GM21723 (cell line): ENCODE data around the gene BBX.

Experiments
- ATAC-seq: cut with Tn5 transposase; IDR thresholded peaks from one replicate; pipeline ENCODE4 v1.9.1; 2021; ENCODE audit warnings: mild to moderate bottlenecking, moderate library complexity; ENCODE audit not compliant: unreplicated experiment

Gene BBX

DNA sequence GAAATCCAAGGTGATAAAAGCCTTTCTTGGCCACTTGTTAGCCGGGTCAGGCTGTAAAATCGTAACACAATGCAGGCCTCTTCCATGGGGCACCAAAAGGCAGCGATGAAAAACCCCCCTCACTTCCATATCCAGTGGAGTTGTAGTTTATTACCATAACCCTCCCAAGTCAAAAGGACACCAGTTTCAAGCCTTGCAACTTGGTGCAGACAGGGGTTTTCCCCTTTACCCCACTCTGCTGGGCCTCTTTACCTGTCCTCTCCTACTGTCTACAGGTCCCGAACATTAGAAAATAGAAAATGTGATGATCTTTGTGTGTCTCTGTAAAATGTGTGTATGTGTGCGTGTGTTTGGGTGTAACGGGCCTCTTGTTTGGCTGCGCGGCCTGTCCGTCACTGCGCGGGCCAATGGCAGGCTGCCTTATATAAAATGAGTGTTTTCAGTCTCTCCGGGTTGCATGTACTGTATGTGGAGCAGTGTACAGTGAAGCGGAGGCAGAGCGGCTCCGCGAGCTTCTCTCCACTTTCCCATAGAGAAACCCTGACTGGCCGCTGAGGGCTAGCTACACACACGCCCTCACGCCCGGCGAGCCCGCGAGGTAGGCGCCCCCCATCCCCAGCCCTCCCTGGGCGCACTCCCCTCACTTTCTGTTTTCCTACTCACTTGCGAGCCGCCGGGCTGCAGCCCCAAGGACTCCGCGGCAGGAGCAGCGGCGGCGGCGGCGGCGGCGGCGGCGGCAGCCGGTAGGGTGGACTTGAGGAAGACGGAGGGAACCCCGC, at the start of gene BBX:
Gene BBX (plus strand): TSS at position 453 of the 779 bp plus-strand sequence. CDS start 187,499 bp downstream, outside the sequence.
- peak; percentile 91 for ATAC-seq

DNA sequence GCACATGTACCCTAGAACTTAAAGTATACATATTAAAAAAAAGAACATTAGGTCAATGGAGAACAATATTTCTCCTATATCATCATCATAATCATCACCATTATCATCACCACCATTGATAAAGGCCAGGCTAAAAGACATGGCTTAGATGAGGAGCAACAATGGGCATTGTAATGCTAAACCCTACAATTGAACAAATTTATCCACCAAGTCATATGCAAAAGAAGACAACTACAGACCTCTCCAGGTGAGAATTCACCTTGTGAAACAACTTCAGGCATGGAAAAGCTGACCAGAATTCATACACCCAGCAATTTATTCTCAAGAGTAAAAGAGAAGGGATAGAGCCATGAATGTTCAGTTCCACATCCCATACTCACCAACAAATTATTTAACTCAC, 46.3 kb upstream of the BBX start:
- no peak for ATAC-seq

DNA sequence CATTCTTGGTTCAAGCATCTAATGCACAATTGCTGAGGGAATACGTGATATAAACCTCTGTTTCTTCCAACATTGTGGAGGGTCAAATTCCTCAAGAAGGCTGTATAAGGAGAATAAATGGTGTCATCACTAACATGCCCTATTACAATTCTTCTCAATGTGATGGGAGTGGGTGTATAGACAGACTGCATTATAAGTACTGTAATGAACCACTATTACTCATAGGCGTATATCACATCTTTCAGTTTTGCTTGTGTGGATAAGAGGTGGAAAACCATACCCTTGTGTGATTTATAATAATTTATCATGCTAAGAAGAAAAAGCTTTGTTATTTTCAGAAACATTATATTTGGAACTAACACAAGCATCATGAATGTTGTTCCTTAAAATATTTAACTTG, 35.3 kb upstream of the BBX start:
- ATAC-seq, result no peak

DNA sequence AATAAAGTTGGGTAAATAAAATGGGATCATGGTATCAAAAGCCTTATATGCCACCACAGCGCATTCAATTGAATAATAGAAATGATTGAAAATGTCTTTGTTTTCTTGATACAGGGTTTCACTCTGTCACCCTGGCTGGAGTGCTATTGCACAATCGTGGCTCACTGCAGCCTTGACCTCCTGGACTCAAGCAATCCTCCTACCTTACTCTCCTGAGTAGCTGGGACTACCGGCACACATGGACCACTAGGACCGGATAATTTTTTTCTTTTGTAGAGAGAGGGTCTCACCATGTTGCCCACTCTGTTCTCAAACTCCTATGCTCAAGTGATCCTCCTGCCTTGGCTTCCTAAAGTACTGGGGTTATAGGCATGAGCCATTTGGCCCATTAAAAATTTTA, 33.8 kb upstream of the BBX start:
- no peak for ATAC-seq

DNA sequence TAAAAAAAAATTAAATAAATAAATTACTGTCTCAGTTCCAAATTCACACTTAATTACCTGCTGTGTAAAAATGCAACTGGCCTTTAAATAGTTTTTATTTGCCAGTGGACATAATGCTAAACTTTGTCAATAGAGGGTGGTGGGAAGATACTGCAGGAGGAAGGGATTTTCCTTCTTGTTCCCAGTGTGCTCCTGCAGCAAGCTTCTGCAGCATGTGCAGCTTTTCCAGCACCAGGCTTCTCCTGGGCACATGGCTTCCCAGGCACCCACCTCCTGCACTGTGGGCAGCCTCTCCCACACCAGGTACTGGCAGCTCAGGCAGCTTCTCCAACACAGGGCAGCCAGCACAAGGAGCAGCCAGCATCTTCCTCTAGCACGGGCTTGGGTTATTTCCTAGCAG, 29.6 kb upstream of the BBX start:
- ATAC-seq, result no peak

DNA sequence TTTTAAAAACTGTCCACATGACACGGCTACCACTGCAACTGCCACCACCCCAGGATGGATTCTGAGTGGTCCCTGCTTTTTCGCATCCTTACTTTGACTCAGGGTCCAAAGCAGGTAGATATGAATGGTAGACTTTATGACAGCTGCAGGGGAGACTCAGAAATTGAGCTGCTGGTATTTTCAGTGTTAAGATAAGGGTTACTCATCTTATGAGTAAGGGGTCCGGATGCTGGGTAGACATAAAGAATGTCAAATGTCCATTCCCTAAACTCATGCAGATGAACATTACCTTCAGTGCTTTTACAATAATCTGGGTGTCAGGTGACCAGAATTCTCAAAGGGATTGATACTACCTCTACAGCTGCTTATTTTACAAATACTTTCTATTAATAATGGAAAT, 25.9 kb upstream of the BBX start:
- no peak for ATAC-seq

DNA sequence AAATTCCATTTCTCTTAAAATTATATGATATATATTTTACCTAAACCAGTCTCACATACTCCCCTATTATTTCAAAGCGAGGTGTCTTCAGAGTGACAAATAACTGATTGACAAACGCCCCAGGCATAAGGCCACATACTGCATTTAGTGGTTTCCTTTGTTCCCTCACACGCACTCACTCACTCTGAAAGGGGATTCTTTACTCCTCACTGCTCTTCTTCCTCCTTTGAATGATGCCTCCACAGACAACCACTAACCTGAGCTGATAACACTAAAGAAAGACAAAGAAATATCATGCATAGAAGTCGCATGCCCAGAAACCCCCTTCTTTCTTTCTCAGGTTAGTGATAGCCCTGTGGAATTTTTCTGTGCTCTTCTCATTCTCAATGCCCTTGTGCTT, 24.1 kb upstream of the BBX start:
- ATAC-seq, result no peak

DNA sequence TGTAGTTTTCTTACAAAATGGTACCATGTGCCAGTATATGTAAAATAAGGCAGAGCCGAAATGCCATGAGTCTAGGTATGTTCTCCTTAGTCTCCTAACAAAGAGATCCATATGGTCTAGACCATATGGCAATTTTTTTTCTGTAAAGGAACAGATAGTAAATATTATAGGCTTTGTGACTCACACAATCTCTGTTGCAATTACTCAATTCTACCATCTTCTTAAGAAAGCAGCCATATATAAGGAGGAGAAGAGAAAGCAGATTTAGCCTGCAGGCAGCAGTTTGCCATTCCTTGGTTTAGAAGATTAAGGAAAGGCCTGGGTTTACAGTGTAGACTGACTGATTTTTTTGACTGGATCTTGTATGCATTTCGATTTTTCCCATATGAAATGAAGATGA, 16.3 kb upstream of the BBX start:
- no peak for ATAC-seq

DNA sequence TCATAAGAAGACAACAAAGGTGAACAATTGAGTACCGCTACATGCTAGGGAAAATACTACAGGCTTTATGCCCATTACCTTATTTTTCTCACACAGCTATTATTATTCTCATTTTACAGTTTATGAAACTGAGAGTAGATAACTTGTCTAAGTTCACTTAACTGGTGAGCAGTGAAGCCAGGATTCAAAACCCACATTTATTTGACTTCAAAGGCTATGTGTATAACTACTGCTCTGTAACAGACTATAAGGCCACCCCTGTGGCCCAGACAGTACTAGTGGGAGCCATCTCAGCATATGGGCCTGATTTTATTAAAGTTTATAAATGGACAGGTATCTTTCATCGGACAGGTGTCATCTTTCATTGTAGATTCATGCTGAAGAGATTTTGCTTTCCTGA, 14.4 kb upstream of the BBX start:
- ATAC-seq, result no peak

DNA sequence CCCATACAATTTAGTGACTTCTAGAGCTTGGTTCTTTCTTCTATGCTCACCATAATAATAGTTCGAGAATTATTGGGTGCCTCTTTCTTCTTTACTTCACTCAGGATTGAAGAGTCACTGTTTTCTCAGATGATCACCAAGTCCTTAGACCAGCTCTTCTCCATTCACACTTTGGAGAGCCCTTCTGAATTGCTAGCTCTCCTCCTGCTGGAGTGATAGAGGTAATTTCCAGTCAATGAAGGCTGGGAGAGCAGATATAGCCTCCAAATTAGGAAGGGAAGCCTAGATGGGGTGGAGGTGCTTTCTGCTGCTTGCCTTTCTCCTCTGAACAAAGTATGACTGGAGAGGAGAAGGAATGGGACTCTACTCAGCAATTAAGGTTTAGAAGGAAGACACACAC, 10.7 kb upstream of the BBX start:
- ATAC-seq, result no peak

DNA sequence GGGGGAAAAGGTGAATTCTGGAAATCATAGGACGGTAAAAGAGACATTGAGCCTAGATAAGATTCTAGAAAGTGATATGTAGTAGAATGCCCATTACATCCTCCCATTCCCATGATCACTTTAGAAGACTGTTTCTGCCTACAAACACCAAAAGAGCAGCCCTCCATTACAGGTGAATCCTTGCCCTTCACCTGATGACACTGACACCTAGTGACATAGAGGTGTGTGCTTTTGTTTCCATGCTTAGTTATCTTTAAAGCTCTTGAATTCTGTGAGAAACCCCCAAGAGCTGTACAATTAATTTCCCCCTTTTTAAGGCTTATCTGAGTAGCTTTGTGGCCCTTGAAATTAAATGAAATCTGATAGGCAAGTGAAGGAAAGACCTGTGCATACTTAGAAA, 8.3 kb upstream of the BBX start:
- ATAC-seq, result no peak

DNA sequence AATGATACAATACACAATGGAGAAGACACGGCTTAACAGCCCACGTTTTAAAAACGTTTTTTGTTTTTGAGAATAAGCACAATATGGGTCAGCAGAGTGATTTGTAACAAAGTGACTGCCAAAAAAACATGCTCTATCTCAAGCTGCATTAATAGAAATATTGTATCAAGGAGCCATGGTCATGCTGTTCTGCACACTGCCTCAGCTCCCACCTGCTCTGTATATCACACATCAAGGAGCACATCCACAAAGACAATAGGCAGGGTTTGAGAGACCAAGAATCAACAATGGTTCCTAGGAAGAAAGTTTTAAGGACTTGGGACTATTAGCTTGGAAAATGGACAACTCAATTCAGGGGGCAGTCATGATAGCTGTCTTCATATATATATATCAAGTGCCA, 6.3 kb upstream of the BBX start:
- no peak for ATAC-seq

DNA sequence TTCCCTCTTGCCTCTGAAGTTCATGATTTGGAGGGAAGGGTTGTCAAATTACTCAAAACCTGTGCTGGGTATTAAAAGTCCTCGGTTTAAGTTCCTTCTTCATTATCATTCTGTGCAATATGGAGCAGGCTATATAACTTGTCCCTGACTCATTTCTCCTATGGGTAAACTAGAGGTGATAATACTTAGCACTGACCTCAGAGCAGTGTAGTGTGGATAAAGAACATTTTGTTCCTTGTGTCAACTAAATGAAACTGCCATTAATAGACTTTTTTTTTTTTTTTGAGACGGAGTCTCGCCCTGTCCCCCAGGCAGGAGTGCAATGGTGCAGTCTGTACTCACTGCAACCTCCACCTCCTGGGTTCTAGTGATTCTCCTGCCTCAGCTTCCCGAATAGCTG, 2.2 kb upstream of the BBX start:
- no peak for ATAC-seq

DNA sequence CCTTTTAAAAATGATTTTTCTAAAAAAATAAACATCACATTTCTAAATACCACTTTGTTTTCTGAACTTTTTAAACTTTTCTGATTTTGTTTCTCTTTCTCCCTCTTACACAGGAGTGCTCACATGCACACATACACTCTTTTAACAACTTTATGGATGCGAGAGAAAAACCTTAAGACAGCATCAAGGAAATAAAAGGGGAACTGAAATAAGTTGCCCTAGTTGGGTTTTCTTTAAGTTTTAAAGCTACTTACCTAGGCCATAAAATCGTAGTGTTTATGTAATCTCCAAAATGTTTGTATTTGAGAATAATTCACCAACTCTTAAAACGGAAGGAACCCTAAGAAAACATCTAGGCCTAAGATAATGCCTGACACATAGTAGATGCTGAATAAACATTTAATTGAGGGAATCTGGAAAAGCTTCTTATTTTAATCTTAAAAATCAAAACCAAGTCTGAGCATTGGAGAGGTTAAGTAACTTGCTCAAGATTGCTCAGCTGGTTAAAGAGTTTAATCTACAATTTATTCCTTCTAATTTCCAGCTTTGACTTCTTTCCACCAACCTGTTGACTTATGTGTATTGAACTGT, 1.2 kb upstream of the BBX start:
- ATAC-seq, result no peak

DNA sequence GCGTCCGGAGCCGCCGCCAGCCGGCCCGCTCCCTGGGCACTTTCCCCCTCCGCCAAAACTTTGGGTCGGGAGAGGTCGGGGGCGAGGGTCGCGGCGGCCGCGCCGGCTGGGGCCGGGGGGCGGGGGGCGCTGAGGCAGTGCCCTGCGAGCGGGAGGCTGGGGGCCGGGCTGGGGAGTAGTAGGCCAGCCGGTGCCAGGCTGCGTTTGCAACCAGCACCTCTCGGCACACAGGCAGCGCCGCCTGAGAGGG, 452 bp downstream of the BBX start:
- ATAC-seq, result peak; percentile 29

DNA sequence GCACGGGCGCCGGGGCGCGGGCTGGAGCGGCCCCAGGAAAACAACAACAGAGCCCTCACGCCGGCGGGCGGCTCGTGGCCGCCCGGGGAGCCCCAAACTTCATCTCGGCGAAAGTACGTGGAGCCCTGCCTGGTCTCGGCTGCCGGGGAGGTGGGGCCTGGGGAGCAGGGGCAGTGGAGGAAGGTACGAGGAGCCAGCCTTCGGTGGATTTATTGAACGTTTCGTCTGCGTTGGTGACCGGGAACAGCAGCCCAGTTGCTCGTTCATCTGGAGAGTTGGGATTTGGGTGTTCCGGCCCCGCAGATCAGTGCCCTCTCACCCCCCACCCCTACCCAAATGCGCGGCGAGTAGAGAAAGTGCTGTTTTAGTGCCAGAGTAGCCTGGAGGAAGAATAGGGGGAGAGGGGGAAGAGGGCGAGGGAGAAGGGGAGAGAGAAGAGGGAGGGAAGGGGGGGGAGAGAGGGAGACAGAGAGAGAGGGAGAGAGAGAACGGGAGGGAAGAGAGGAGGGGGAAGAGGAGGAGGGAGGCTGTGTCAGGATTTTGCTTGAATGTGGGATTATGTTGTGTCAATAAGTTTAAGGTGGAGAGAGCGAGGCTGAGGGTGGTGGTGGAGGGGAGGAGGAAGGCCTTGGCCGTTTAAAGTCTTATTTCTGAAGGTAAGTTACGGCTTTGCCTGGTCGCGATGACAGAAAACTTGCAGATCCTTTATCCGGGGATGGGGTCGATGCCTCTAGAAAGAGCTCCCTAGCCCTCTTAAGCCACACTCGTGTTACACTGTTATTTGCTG, 970 bp downstream of the BBX start:
- ATAC-seq, result peak; percentile 26

DNA sequence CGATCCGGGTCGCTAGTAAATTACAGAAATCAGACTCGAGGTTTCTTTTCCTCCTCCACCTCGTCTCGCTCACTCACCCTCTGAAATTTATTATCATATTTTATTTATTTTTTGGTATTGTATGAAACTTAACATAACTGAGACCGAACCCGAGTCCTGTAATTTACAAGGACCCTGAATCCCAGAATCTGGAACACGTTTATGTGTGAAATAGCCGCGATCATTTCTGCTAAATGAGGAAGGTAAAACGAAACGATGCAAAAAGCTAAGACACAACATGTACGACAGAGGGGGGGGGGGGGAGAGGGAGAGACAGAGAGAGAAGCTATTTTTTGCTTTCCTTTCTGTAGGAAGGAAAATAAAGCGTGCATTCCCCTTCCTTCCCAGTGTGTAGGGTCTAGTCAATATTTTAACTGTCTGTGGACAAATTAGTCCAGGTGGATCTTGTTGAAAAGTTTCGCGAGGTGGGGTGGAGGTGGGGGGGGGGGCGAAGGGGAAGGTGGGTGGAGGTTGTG, 1.6 kb downstream of the BBX start:
- ATAC-seq, result no peak

DNA sequence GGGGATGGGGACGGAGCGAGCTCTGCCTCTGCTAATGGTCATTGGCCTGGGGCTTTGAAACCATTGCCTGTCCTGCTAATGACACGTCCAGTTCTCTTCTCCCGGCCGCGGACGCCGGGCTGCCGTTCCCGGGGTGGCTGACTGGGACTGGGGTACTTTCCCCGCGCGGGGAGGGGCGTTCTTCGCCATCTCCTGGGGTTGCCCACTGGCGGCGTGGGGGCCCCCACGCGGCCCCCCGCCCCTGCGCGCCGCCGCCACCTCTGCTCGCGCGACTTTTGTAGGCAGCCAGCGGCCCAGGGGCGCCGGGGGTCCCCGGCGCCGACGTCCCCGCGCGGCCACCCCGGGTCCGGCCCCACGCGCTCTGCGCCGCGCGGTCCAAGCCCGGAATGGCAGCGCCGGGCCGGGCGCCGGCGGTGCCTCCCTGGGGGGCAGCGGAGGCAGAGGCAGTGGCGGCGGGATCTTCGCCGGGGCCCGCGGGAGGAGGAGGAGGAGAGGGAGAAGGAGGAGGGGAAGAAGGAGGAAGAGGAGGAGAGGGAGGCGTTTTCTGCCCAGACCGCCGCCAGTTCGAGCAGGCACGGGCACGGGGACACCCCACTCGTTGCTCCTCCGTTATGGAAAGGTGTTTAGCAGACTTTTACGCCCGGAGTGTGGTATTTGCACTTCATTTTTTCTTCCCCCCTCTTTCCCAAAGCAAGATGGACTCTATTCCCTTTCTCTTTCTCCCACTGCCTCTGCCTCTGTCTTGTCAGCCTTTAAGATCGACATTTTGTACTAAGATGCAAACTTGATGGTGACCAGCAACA, 2.3 kb downstream of the BBX start:
- no peak for ATAC-seq

DNA sequence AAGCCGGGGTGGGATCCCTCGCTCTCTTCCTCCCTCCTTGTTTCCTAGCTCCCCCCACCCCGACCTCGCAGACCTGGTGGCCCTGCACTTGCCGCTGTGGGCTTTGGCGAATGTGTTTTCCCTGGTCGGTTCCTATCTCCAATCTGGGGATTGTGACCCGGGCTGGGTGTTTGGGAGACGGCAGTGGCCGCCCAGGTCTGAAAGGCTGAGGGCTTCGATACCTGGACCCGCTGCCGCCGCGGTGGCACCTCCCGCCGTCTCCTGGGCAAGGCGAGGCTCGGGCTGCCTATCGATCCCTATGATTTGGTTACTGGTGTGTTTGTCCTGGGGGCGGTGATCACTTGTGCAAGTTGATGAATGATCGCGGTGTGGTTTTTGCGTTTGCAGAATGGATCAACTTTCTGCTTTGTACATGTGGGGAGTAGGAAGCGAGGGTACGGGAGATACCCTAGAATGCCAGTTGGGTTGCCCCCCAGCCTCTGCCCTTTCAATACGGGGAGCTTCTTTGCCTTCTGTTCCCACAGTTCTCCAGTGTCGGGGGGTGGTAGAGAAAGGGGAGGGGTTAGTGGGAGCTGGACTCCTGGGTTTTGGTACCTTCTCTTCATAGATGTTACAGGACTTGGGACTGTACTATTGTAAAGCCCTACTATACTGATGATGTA, 3.0 kb downstream of the BBX start:
- ATAC-seq, result no peak

DNA sequence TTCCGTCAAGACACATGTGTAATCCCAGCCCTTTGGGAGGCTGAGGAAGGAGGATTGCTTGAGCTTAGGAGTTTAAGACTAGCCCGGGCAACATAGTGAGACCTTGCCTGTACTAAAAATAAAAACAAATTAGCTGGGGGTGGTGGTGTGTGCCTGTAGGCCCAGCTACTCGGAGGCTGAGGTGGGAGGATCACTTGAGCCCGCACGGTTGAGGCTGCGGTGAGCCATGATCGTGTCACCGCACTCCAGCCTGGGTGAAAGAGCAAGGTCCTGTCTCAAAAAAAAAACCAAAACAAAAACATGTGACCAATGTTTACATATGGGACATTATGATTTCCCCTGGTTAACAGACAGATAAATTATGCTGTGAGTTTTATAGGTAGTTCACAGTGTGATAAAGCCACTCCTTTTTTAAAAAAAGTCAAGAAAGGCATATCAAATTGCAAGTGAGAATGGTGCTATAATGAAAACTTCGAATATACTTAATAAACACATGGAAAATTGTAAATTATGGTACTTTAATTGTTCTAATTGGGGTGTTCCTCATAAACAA, 9.2 kb downstream of the BBX start:
- ATAC-seq, result no peak

DNA sequence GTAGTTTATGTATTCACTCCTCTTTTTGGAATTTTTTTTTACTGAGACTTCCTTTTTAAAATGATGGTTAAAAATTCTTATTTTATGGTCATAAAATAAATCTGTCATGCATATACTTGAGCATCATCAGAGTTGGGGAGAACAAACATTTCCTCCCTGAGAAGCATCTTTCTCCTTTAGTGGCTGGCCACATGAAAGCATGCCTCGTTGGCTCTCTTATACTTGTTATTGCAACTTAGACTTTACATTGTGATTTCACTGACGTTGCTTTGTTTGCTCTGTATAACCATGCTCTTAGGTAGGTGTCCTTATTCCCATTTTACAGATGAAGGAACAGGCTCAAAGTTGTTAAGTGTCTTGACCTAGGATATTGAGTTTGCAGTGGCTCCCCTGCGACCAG, 18.1 kb downstream of the BBX start:
- ATAC-seq, result no peak
